ENCODE results near the gene TMTC1.

The TMTC1 gene

DNA sequence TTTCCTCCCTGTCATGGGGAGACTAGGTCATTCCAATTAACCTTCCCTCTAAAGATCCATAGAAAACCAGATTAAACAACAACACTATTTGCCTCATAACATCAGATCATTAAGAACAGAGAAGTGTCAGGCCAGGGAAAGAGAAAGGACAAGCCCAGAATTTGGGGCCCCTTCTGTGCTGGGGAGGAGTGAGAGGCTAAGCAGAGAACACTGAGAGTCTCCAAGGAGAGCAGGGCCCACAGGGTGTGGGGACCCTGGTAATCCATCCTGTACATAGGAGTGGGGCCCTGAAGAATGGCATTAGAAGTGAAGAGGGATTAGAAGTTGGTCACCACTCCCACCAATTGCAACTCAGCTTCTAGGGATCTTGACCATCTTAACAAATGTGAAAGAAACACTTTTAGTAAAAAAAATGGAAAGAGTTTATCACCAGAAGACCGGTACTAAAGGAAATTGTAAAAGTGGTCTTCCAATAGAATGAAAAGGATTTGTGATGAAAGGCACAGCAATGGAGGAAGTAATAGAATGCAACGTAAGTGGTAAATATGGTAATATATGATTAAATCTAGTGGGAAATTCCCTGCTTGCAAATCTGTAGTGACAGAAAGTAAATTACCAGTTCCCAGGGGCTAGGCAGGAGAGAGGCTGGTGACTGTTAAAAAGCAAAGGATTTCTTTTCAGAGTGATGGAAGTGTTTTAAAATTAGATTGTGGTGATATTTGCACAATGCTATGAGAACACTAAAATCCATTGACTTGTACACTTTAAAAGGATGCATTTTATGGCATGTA lies 14.0 kb upstream of the TMTC1 start:
- H3K27me3 ChIP-seq (ENCODE audit: control insufficient read depth, insufficient read depth, low read length): no peaks in the 10 kb centered on the region
- no peaks in the 10 kb centered on the region for H3K36me3 ChIP-seq (ENCODE audit: control insufficient read depth, insufficient read depth, low read length)
- H3K4me3 ChIP-seq (ENCODE audit: low read depth, low read length): no peak overlapping the region
- peak overlapping the region; percentile 24 for H3K27ac ChIP-seq (ENCODE audit: low read depth, low read length)
- H3K9ac ChIP-seq (ENCODE audit: low read depth, low read length): no peak overlapping the region
- H3K9me3 ChIP-seq (ENCODE audit: control insufficient read depth, insufficient read depth, low read length): peaks cover 17% of the 10 kb centered on the region
- H3K4me1 ChIP-seq (ENCODE audit: control insufficient read depth, insufficient read depth, low read length): peaks cover 33% of the 10 kb centered on the region

DNA sequence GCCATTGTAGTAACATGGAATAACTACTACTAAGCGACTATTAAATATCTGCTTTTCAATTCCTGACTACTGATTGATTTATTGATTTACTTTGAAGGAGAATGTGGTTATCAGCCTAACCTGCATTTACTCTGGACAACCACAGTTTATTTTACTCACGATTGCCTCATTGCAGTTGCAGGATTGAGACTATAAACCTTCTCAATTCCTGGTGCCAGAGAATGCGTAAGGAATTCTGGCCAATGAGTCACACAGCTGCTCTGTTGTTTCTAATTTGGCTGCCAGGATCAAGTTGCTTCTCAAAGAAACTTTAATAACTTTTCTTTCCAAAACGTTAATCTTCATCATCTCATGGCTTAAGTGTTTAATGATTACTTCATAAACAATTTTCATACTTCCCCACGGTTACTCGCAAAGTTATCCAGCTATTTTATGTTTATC lies 13.1 kb upstream of the TMTC1 start:
- H3K27ac ChIP-seq (ENCODE audit: low read depth, low read length): peak overlapping the region; percentile 24

DNA sequence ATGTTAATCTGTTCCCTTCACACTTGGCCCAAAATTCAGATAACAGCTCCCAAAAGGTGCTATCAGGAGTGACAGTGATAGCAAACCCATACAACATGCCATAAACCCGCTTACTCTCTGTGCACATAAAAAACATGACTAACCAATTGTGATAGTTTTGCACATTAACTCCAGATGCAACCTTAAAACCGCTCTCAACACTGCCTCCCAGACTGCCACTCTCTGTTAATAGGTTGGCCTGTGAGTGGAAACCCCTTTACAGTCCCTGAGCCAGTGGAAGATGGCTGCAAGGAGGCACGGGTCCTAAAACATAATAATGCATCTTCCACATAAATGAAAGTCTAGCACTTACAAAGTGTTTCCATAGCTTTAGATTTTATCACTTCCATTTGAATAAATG lies 12.0 kb upstream of the TMTC1 start:
- no peaks in the 10 kb centered on the region for H3K27me3 ChIP-seq (ENCODE audit: control insufficient read depth, insufficient read depth, low read length)
- H3K9me3 ChIP-seq (ENCODE audit: control insufficient read depth, insufficient read depth, low read length): peaks cover 30% of the 10 kb centered on the region
- peaks cover 33% of the 10 kb centered on the region for H3K4me1 ChIP-seq (ENCODE audit: control insufficient read depth, insufficient read depth, low read length)
- no peaks in the 10 kb centered on the region for H3K36me3 ChIP-seq (ENCODE audit: control insufficient read depth, insufficient read depth, low read length)
- H3K9ac ChIP-seq (ENCODE audit: low read depth, low read length): no peak overlapping the region
- H3K4me3 ChIP-seq (ENCODE audit: low read depth, low read length): no peak overlapping the region
- H3K27ac ChIP-seq (ENCODE audit: low read depth, low read length): no peak overlapping the region

More for the DNA sequence above, 13.1 kb upstream of the TMTC1 start:
- peaks cover 26% of the 10 kb centered on the region for H3K9me3 ChIP-seq (ENCODE audit: control insufficient read depth, insufficient read depth, low read length)
- no peaks in the 10 kb centered on the region for H3K27me3 ChIP-seq (ENCODE audit: control insufficient read depth, insufficient read depth, low read length)
- peak overlapping the region; percentile 15; the same call in 1 of the 2 replicates for H3K4me3 ChIP-seq (ENCODE audit: low read depth, low read length)
- H3K4me1 ChIP-seq (ENCODE audit: control insufficient read depth, insufficient read depth, low read length): peaks cover 33% of the 10 kb centered on the region
- H3K36me3 ChIP-seq (ENCODE audit: control insufficient read depth, insufficient read depth, low read length): no peaks in the 10 kb centered on the region
- no peak overlapping the region for H3K9ac ChIP-seq (ENCODE audit: low read depth, low read length)

DNA sequence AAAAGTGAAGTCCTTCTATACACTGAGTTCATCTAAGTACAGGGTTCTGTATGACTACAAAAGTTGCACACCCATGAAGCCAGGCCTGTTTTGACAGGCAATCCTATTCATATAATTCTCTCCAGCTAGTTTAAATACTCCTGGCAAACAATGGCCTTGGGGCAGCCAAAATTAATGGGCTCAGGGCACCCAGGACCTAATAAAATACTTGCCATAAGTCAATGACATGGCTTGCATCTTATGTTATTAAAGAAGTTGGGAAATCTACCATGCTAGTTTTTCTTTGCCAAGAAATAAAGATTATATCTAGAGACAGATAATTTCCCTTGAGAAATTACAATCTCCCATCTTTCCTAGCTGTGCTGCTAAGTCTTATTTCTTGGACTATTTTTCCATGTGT lies 11.1 kb upstream of the TMTC1 start:
- no peaks in the 10 kb centered on the region for H3K36me3 ChIP-seq (ENCODE audit: control insufficient read depth, insufficient read depth, low read length)
- no peak overlapping the region for H3K27ac ChIP-seq (ENCODE audit: low read depth, low read length)
- H3K27me3 ChIP-seq (ENCODE audit: control insufficient read depth, insufficient read depth, low read length): no peaks in the 10 kb centered on the region
- H3K4me1 ChIP-seq (ENCODE audit: control insufficient read depth, insufficient read depth, low read length): peaks cover 33% of the 10 kb centered on the region
- H3K4me3 ChIP-seq (ENCODE audit: low read depth, low read length): no peak overlapping the region
- H3K9me3 ChIP-seq (ENCODE audit: control insufficient read depth, insufficient read depth, low read length): peaks cover 30% of the 10 kb centered on the region
- H3K9ac ChIP-seq (ENCODE audit: low read depth, low read length): no peak overlapping the region

DNA sequence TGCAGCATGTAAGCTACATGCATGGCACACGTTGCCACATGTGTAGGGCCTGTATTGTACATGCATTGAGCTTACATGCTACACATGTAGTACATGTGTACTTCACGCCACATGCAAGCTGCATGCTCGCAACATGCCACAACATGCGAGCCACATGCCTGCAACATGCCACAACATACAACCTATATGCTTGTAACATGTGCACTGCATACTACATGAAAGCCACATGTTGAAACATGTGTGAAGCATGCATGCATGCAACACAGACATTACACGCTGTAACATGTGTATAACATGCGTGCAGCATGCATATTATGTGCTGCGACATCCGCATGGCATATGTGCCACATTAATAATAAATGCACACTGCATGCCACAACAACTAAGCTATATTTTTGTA lies 9.1 kb upstream of the TMTC1 start:
- Histone ChIP-seq H3K9me3 (ENCODE audit: control insufficient read depth, insufficient read depth, low read length) (peaks cover 30% of the 10 kb centered on the region), H3K27ac (ENCODE audit: low read depth, low read length) (no peak overlapping the region), H3K9ac (ENCODE audit: low read depth, low read length) (no peak overlapping the region), H3K4me1 (ENCODE audit: control insufficient read depth, insufficient read depth, low read length) (peaks cover 29% of the 10 kb centered on the region), H3K4me3 (ENCODE audit: low read depth, low read length) (no peak overlapping the region), H3K27me3 (ENCODE audit: control insufficient read depth, insufficient read depth, low read length) (no peaks in the 10 kb centered on the region), H3K36me3 (ENCODE audit: control insufficient read depth, insufficient read depth, low read length) (no peaks in the 10 kb centered on the region)

DNA sequence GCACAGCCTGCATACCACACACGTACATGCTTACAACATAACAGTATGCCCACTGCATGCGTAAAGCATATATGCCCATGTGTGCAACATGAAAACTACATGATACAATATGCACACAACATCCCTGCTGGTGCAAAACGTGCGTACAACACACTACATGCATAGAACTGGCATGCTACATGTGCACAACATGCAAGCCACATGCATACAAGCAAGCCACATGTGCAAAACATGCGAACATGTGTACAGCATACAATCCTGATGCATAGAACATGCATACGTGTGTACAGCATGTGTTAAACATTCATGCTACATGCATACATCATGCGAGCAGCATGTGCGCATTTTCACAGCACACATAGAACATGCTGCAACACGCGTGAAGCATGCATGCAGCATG lies 8.4 kb upstream of the TMTC1 start:
- H3K4me1 ChIP-seq (ENCODE audit: control insufficient read depth, insufficient read depth, low read length): peaks cover 23% of the 10 kb centered on the region
- peaks cover 30% of the 10 kb centered on the region for H3K9me3 ChIP-seq (ENCODE audit: control insufficient read depth, insufficient read depth, low read length)
- H3K9ac ChIP-seq (ENCODE audit: low read depth, low read length): no peak overlapping the region
- no peak overlapping the region; the same call in 1 of the 2 replicates for H3K4me3 ChIP-seq (ENCODE audit: low read depth, low read length)
- no peaks in the 10 kb centered on the region for H3K27me3 ChIP-seq (ENCODE audit: control insufficient read depth, insufficient read depth, low read length)
- no peak overlapping the region for H3K27ac ChIP-seq (ENCODE audit: low read depth, low read length)
- H3K36me3 ChIP-seq (ENCODE audit: control insufficient read depth, insufficient read depth, low read length): no peaks in the 10 kb centered on the region

DNA sequence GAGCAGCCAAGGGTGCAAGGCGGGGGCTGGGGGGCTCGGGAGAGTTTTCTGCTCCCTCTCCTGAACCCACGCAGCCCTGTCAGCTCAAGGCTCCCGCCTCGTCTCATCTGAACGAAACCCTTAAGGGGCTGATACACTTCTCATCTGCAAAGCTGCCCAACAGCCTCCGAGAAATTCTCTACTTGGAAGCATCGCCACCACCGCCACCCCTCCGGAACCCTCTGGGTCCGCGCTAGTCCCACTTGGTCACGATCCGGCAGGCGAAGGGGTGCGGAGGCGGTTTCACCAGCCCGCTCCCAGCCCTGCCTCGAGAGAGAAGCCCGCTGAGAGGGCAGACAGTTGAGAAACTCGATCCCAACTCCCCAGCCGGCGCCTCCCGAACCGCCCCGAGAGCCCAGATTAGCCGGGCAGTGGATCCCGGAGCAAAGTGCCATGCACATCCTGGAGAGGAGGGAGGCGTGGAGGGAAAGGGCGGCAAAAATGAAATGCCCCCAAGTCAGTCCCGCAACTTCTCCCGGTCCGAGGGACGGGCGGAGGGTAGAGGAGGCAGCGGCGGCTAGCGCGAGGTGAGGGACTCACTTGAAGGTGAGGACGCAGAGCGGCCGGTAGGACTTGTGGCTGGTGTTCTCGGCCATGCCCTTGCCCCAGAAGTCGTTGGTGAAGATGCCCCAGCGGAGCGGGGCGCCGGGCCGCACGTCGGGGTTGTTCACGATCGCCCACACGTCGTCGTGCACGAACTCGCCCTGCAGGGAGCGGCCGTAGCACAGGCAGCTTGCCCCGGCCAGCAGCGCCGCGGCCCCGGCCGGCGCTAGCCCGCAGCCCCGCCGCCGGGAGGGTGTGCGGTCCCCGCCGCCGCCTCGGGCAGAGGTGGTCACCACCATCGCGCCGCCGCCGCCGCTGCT lies 620 bp downstream of the TMTC1 start:
- H3K27ac ChIP-seq (ENCODE audit: low read depth, low read length): peak overlapping the region; percentile 1
- peak overlapping the region; percentile 41; the same call in 1 of the 2 replicates for H3K9ac ChIP-seq (ENCODE audit: low read depth, low read length)
- H3K4me1 ChIP-seq (ENCODE audit: control insufficient read depth, insufficient read depth, low read length): peaks cover 20% of the 10 kb centered on the region
- no peaks in the 10 kb centered on the region for H3K36me3 ChIP-seq (ENCODE audit: control insufficient read depth, insufficient read depth, low read length)
- H3K9me3 ChIP-seq (ENCODE audit: control insufficient read depth, insufficient read depth, low read length): peaks cover 4% of the 10 kb centered on the region; the same call in 1 of the 2 replicates
- peaks cover 28% of the 10 kb centered on the region for H3K27me3 ChIP-seq (ENCODE audit: control insufficient read depth, insufficient read depth, low read length)
- peak overlapping the region; percentile 70 for H3K4me3 ChIP-seq (ENCODE audit: low read depth, low read length)

DNA sequence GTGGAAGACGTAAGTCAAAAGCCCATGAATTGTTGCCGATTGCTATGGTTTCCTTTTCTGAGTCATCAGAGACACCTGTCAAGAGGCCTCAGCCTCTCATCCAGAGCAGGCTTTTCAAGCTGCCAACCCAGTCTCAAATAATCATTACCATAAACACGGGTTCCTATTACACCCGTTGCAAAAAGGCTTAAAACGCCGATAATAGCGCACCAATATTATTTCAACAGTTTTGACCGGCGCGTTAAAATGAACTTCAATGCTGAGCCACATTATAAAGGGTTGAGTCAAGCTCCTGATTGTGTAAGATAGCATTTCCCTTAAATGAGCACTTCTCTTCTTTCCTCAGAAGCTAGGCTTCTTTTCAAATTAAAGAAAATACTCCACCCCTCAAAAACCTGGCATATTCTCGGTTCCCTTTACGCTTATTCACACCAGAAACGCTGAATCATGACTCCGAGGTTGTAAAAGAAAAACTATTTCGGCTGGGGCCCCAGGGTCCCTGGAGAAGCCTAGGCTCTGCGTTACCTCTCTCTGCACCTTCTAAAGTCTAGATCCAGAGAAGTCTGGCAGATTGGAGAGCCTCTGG lies 1.4 kb downstream of the TMTC1 start:
- Histone ChIP-seq H3K27ac (ENCODE audit: low read depth, low read length) (peak overlapping the region; percentile 1), H3K4me1 (ENCODE audit: control insufficient read depth, insufficient read depth, low read length) (peaks cover 20% of the 10 kb centered on the region), H3K36me3 (ENCODE audit: control insufficient read depth, insufficient read depth, low read length) (no peaks in the 10 kb centered on the region), H3K9me3 (ENCODE audit: control insufficient read depth, insufficient read depth, low read length) (peaks cover 4% of the 10 kb centered on the region; the same call in 1 of the 2 replicates), H3K9ac (ENCODE audit: low read depth, low read length) (peak overlapping the region; percentile 41; the same call in 1 of the 2 replicates), H3K4me3 (ENCODE audit: low read depth, low read length) (peak overlapping the region; percentile 70), H3K27me3 (ENCODE audit: control insufficient read depth, insufficient read depth, low read length) (peaks cover 28% of the 10 kb centered on the region)

DNA sequence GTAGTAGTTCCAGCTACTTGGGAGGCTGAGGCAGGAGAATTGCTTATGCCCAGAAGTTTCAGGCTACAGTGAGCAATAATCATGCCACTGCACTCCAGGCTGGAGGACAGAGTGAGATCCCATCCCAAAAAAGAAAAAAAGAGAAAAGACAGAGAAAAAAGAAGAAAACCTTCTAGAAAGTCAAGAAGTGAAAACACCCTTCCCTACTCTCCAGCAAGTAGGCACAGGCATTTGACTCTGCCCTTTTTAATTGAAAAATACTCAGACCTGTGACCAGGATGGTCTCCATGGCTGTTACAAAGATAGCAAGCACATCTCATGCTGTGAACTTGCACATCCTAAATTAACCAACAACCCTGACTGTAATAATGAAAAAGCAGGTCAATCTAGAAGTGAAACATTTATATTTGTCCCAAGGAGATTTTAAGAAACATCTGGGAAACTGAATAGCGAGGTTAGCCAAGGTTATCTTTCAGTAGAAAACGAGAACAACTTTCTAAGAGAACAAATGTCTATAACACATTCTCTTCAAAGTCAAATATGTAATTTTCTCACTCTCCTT lies 2.0 kb downstream of the TMTC1 start:
- H3K9me3 ChIP-seq (ENCODE audit: control insufficient read depth, insufficient read depth, low read length): peaks cover 4% of the 10 kb centered on the region; the same call in 1 of the 2 replicates
- no peaks in the 10 kb centered on the region for H3K36me3 ChIP-seq (ENCODE audit: control insufficient read depth, insufficient read depth, low read length)
- peaks cover 28% of the 10 kb centered on the region for H3K27me3 ChIP-seq (ENCODE audit: control insufficient read depth, insufficient read depth, low read length)
- H3K9ac ChIP-seq (ENCODE audit: low read depth, low read length): no peak overlapping the region
- H3K4me3 ChIP-seq (ENCODE audit: low read depth, low read length): peak overlapping the region; percentile 70
- H3K4me1 ChIP-seq (ENCODE audit: control insufficient read depth, insufficient read depth, low read length): peaks cover 20% of the 10 kb centered on the region
- H3K27ac ChIP-seq (ENCODE audit: low read depth, low read length): no peak overlapping the region

DNA sequence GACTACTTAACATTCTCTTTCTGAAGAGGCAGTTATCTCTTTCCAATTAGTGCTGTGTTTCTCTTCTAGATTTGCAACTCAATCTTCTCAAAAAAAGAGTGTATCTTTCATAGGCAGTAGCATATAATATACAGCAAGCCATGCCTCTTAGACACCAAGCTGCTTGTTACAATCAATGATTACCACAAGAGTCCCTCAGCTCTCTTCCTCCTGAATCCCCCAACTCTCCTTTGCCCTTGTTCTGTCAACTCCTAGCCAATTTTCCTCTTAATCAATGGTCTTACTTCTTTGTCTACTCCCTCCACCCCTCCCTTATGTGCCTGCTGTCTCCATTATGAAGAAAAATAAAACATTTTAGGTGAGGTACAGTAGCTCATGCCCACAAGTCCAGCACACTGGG lies 2.6 kb downstream of the TMTC1 start:
- peaks cover 20% of the 10 kb centered on the region for H3K4me1 ChIP-seq (ENCODE audit: control insufficient read depth, insufficient read depth, low read length)
- no peak overlapping the region for H3K27ac ChIP-seq (ENCODE audit: low read depth, low read length)
- H3K27me3 ChIP-seq (ENCODE audit: control insufficient read depth, insufficient read depth, low read length): peaks cover 28% of the 10 kb centered on the region
- H3K9me3 ChIP-seq (ENCODE audit: control insufficient read depth, insufficient read depth, low read length): peaks cover 8% of the 10 kb centered on the region; the same call in 1 of the 2 replicates
- H3K36me3 ChIP-seq (ENCODE audit: control insufficient read depth, insufficient read depth, low read length): no peaks in the 10 kb centered on the region
- no peak overlapping the region for H3K9ac ChIP-seq (ENCODE audit: low read depth, low read length)
- H3K4me3 ChIP-seq (ENCODE audit: low read depth, low read length): peak overlapping the region; percentile 70

Measured in HUES48 (cell line).